AG09309 (cell line): ENCODE data around the gene CAMKK2.

ENCODE experiments used
- DNase-seq: peaks from one replicate; pipeline ENCODE4 v3.0.0-alpha.2; 2010; ENCODE audit warnings: low read depth
- H3K4me3 ChIP-seq: 2 replicates; pipeline ENCODE4 v1.5.1; 2011; ENCODE audit warnings: mild to moderate bottlenecking, low read depth, low read length, moderate library complexity; ENCODE audit not compliant: control insufficient read depth
- CTCF ChIP-seq: IDR thresholded peaks from 2 replicates; pipeline ENCODE4 v1.5.1; 2011; ENCODE audit warnings: mild to moderate bottlenecking, low read depth, low read length, inconsistent platforms; ENCODE audit not compliant: insufficient read depth, control insufficient read depth; ENCODE audit errors: missing control alignments

The CAMKK2 gene

GRCh38 chr12:121293603-121294002 is 2.9 kb downstream of the CAMKK2 start:
- no peak overlapping the region for H3K4me3 ChIP-seq
- no peak for DNase-seq
- TF ChIP-seq CTCF: no peak

- H3K4me3 ChIP-seq: no peak overlapping the region
- DNase-seq: no peak
- TF ChIP-seq CTCF: no peak
These were observed 6.1 kb downstream of the CAMKK2 start for GRCh38 chr12:121290410-121290809.

- H3K4me3 ChIP-seq: no peak overlapping the region
- TF ChIP-seq CTCF: no peak
- no peak for DNase-seq
These were observed 6.5 kb downstream of the CAMKK2 start for GRCh38 chr12:121289962-121290361.

- DNase-seq: no peak
- no peak overlapping the region for H3K4me3 ChIP-seq
- no peak for TF ChIP-seq CTCF
These were observed 7.5 kb downstream of the CAMKK2 start for GRCh38 chr12:121288986-121289385.

- TF ChIP-seq CTCF: no peak
- H3K4me3 ChIP-seq: no peak overlapping the region
- no peak for DNase-seq
These were observed 8.2 kb downstream of the CAMKK2 start for GRCh38 chr12:121288158-121288845.

GRCh38 chr12:121287267-121287954 is 9.1 kb downstream of the CAMKK2 start:
- no peak for DNase-seq
- no peak for TF ChIP-seq CTCF

More at GRCh38 chr12:121287267-121287954, 9.1 kb downstream of the CAMKK2 start:
- no peak overlapping the region for H3K4me3 ChIP-seq
